Kidney epithelial cell (primary cell): ENCODE results near the gene NPBWR2. TPM values are rescaled to one million over a fixed set of nuclear protein-coding genes. Genes with fewer than 3 reads are reported as not detected.

ENCODE experiments used
- DNase-seq: peaks from one replicate; pipeline ENCODE4 v3.0.0-alpha.2; 2010; ENCODE audit warnings: low read depth
- H3K27me3 ChIP-seq: 2 replicates; pipeline ENCODE4 v1.6.0; 2011; ENCODE audit warnings: low read length; ENCODE audit not compliant: control insufficient read depth, insufficient read depth
- H3K36me3 ChIP-seq: 2 replicates; pipeline ENCODE4 v1.5.1; 2011; ENCODE audit warnings: low read length; ENCODE audit not compliant: control insufficient read depth, insufficient read depth
- H3K4me3 ChIP-seq: 2 replicates; pipeline ENCODE4 v1.5.1; 2011; ENCODE audit warnings: low read depth, mild to moderate bottlenecking, control low read depth, low read length
- CTCF ChIP-seq: IDR thresholded peaks from 2 replicates; pipeline ENCODE4 v1.5.1; 2011; ENCODE audit warnings: mild to moderate bottlenecking, moderate library complexity, low read length, control low read depth, inconsistent platforms; ENCODE audit not compliant: insufficient read depth, poor library complexity, severe bottlenecking
- total RNA-seq: library from RNA; depleted of rRNA; stranded (reverse); fragments of >200 nt; gene quantifications from 2 replicates; pipeline ENCODE4 v1.2.3, GENCODE V29; 2015

Gene NPBWR2
- total RNA-seq, 1 donor from 2014 or later: not detected

GRCh38 chr20:64074963-64075362 is 32.4 kb downstream of the NPBWR2 start:
- no peak for DNase-seq
- no peak overlapping the region for H3K4me3 ChIP-seq
- H3K36me3 ChIP-seq: no peaks in the 10 kb centered on the region
- H3K27me3 ChIP-seq: no peaks in the 10 kb centered on the region
- no peak for TF ChIP-seq CTCF

DNA sequence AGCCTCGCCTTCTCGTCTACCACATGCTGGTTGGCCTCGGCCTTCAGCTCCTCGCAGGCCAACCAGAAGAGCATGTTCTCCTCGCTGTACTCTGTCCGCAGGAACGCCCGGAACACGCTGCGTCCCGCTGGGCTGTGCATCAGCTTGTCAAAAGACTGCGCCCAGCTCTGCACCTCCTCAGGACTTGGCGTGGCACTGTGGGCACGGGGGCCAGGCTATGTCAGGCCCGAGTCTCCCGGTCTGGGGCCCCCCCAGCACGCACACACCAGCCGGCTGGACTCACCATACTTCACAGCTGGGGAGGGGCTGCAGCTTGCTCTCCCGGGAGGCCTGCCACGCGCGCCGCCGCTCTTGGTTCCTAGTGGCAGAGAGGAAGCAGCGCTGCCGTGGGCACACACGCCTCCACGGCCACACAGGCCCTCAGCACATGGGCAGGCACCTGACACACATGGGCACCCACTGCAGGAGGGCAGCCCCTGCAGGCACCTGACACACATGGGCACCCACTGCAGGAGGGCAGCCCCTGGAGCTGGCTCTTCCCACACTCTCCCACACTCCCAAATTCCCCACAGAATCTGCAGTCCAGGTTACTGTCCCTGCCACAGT is 33.1 kb downstream of the NPBWR2 start:
- no peak for TF ChIP-seq CTCF
- no peaks in the 10 kb centered on the region for H3K36me3 ChIP-seq
- no peak for DNase-seq

DNA sequence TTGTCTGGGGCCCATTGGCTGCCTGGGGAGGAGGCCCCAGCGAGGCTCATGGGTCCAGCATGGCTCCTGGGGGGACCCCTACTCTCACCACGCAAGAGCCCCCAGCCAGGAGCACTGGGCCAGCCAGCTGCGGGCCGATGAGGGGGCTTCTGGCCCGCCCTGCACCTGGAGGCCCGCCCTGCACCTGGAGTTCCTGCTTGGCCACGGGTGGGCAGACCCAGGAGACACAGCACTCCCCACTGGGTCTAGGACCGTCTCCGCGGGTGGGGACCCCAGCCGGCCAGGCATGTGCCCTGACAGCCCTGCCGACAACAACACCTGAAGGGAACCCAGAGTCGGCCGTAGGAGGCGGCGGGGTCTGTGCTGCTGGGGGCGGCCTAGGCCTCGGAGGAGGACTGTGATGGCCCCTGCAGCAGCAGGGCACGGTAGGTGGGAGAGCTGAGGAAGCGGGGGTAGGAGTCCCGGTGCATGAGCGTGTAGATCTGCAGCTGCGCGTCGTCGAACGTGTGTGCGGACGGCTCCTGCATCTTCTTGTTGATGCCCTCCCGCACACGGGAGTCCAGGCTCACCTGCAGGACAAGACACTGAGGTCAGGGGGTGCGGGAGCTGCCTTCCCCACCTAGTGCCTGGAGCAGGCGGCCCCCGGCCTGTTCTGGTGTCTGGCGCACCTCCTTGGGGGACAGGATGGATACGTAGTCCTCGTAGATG is 33.7 kb downstream of the NPBWR2 start:
- Histone ChIP-seq H3K27me3 (no peaks in the 10 kb centered on the region), H3K36me3 (no peaks in the 10 kb centered on the region), H3K4me3 (no peak overlapping the region)
- TF ChIP-seq CTCF: no peak
- no peak for DNase-seq

More for the DNA sequence above, 33.1 kb downstream of the NPBWR2 start:
- H3K4me3 ChIP-seq: no peak overlapping the region
- no peaks in the 10 kb centered on the region for H3K27me3 ChIP-seq

DNA sequence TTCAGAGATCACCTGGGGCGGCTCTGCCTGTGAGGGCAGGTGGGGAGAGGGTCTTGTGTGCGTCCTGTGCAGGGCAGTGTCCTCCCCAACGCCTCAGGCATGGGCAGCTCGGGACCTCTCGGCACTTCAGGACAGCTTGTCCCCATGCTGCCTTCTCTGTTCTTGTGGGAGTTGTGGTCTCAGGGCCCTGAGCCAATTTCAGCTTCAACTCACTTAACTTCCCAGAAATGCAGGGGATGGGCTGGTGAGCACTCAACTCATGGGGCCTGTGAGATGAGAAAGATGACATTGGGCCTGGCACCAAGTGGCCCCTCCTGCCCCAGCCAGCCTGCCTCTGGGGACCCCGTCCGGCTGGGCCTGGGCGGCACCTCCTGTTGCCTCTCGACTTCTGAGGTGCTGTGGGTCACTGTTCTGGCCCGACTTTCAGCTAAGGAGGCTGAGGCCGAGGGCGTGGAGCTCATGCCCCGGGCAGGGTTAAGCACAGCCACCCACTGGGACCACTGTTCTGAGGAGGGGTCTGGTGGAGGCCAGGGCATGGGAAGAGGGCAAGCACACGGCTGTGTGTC is 34.8 kb downstream of the NPBWR2 start:
- Histone ChIP-seq H3K4me3 (no peak overlapping the region), H3K36me3 (no peaks in the 10 kb centered on the region), H3K27me3 (no peaks in the 10 kb centered on the region)
- no peak for TF ChIP-seq CTCF
- DNase-seq: no peak

DNA sequence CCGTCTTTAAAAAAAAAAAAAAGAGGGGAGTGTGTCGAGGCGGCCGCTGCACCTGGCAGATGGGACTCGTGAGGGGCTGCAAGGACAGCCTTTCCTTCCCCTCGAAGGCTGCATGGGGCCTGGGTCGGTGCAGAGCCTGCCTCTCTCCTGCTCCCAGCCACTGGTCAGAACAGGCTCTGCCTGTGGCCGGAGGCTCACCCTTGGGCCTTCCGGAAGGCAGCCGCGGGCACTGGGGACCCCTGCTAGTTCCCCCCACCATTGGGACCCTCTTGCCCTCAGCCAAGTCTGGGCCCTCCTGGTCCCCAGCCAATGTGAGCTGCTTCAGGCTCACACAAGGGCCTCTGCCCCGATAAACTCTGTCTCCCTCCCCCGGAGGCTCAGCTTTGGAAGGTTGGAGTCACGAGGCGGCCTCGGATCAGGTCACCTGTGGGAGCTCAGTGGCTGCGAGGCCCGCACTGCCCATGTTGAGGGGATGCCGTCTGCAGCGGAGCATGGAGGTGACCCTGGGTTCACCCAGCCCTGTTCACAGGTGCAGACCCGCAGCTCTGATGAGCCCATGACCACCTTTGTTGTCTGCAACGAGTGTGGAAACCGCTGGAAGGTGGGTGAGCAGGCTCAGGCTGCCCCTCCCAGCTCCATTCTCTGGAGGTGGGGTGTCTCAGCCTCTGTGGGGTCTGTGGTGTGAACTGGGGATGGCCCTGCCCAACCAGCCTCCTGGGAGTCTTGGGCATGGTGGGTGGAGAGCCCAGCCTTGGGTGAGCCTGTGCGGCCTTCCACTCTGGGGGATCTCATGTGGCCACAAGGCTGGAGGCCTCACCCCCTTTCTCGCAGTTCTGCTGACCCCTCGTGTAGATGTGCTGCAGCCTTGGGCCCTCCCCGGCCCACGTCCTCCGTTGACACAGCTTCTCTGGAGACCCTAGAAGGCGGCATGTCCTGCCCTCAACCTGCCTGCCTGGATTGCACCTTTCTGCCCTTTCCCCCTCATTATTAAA is 35.7 kb downstream of the NPBWR2 start:
- H3K4me3 ChIP-seq: no peak overlapping the region
- DNase-seq: no peak
- no peak for TF ChIP-seq CTCF
- no peaks in the 10 kb centered on the region for H3K27me3 ChIP-seq
- H3K36me3 ChIP-seq: no peaks in the 10 kb centered on the region
